Testis (tissue), 3 donors: Measurements from ENCODE around the gene BRS3. TPM values are rescaled to one million over a fixed set of nuclear protein-coding genes. Genes with fewer than 3 reads are reported as not detected.

Source experiments
- DNase-seq: peaks from one replicate; pipeline ENCODE4 v3.0.0-alpha.2; 2019
- H3K27ac ChIP-seq, 2 donors: fragments of 200-600 bp; sonication (generic); one replicate each; pipeline ENCODE4 v1.5.1; 2019
- H3K27me3 ChIP-seq: fragments of 200-600 bp; sonication (generic); one replicate; pipeline ENCODE4 v1.5.1; 2019
- H3K36me3 ChIP-seq: fragments of 200-600 bp; sonication (generic); one replicate; pipeline ENCODE4 v1.5.1; 2017; ENCODE audit warnings: low read depth; ENCODE audit errors: missing control alignments
- H3K4me1 ChIP-seq: fragments of 200-600 bp; sonication (generic); one replicate; pipeline ENCODE4 v1.5.1; 2019
- H3K4me3 ChIP-seq, 2 donors: fragments of 200-600 bp; sonication (generic); one replicate each; pipeline ENCODE4 v1.5.1; 2017 to 2019
- H3K9me3 ChIP-seq: fragments of 200-600 bp; sonication (generic); one replicate; pipeline ENCODE4 v1.5.1; 2017
- CTCF ChIP-seq, 3 experiments: fragments of 450-650 bp in 2 of 3; fragments of 200-600 bp in 1 of 3; sonication (generic) in 1 of 3; IDR thresholded peaks; one replicate each; pipeline ENCODE4 v1.5.1; 2016 to 2019; ENCODE audit warnings: antibody characterized with exemption in 3 of 3, mild to moderate bottlenecking in 2 of 3, moderate library complexity in 1 of 3
- POLR2A ChIP-seq: fragments of 450-650 bp; IDR thresholded peaks from one replicate; pipeline ENCODE4 v1.6.1; 2017; ENCODE audit warnings: antibody characterized with exemption, mild to moderate bottlenecking, moderate library complexity
- WGBS, 2 donors: methylation state at CpG; one replicate each; pipeline ENCODE4 v1.1.5; 2018; 5-methylcytosine and 5-hydroxymethylcytosine counted together
- intact Hi-C: fragments of 100-400 bp; cut with DNase I; formaldehyde crosslinking; loops from one replicate; pipeline ENCODE4 v1.15.1; 2023; ENCODE audit warnings: low total_unique reads
- polyA plus RNA-seq: library from polyadenylated mRNA; stranded (reverse); fragments of 350-450 nt; fragmentation: Illumina TruSeq; extraction: RNeasy Lipid Tissue Mini Kit (QIAGEN cat#74804); gene quantifications from one replicate; pipeline ENCODE4 v1.2.3, GENCODE V29; 2014; ENCODE audit warnings: low read depth, low replicate concordance; ENCODE audit not compliant: insufficient read depth
- total RNA-seq, 2 donors: library from RNA; depleted of rRNA; stranded (reverse); fragments of >200 nt; gene quantifications; one replicate each; pipeline ENCODE4 v1.2.3, GENCODE V29; 2016

BRS3 gene
- total and polyA plus RNA-seq, 3 donors from 2014 or later, result 0.49 to 0.55 (median 0.50) TPM

- no peaks in the 10 kb centered on the region for H3K27me3 ChIP-seq
- H3K9me3 ChIP-seq, result no peaks in the 10 kb centered on the region
- no peaks in the 10 kb centered on the region for H3K36me3 ChIP-seq
- TF ChIP-seq POLR2A (no peak), CTCF (IDR thresholded peaks at IDR 0.05) (no peak)
- no peak overlapping the region for H3K4me3 ChIP-seq
- no peaks in the 10 kb centered on the region for H3K4me1 ChIP-seq
- no peak overlapping the region for H3K27ac ChIP-seq
- DNase-seq, result no peak
- intact Hi-C loops, result no loop called here
- WGBS, 2 donors, result 91 to 100% methylated on average over 2 of the region's 2 CpGs
These were observed 19.2 kb upstream of the BRS3 start for GRCh38 chrX:136468391-136469103.

- no peak overlapping the region for H3K27ac ChIP-seq
- TF ChIP-seq POLR2A (no peak), CTCF (IDR thresholded peaks at IDR 0.05) (no peak)
- DNase-seq, result no peak
- intact Hi-C loops, result no loop called here
- WGBS, 2 donors, result 94 to 95% methylated on average over 2 to 4 of the region's 4 CpGs
- H3K4me1 ChIP-seq, result no peaks in the 10 kb centered on the region
- H3K27me3 ChIP-seq, result no peaks in the 10 kb centered on the region
- no peak overlapping the region for H3K4me3 ChIP-seq
- no peaks in the 10 kb centered on the region for H3K36me3 ChIP-seq
- H3K9me3 ChIP-seq, result no peaks in the 10 kb centered on the region
These were observed 14.1 kb upstream of the BRS3 start for GRCh38 chrX:136473663-136474062.

DNA sequence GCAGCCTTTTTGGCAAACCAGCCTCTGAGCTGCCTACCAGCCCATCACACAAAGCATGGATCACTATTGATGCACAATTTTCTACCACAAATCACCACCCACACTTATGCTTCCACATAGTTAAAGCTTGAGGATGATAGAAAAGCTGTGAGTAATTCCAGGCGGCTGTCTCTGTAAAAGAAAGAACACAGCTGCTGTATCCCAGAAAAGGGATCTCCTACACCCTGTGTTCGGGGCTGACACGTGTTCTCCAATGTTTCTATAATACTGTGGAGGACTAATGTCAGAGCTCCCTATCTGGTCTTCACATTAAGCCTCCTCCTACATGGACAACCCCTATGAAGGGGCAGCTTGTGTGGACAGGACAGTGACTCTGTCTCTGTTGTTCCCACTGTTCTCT lies 12.5 kb upstream of the BRS3 start:
- Histone ChIP-seq H3K4me1 (no peaks in the 10 kb centered on the region), H3K27ac (no peak overlapping the region), H3K9me3 (no peaks in the 10 kb centered on the region), H3K27me3 (no peaks in the 10 kb centered on the region), H3K36me3 (no peaks in the 10 kb centered on the region), H3K4me3 (no peak overlapping the region)
- intact Hi-C loops, result no loop called here
- DNase-seq, result no peak
- 85 to 87% methylated on average over 3 of the region's 3 CpGs for WGBS, 2 donors
- TF ChIP-seq CTCF (IDR thresholded peaks at IDR 0.05) (no peak), POLR2A (no peak)

- no peak overlapping the region for H3K27ac ChIP-seq
- no peak overlapping the region for H3K4me3 ChIP-seq
- TF ChIP-seq CTCF (IDR thresholded peaks at IDR 0.05) (no peak), POLR2A (no peak)
- WGBS, 2 donors, result 90 to 94% methylated on average over 2 of the region's 2 CpGs
- no peaks in the 10 kb centered on the region for H3K4me1 ChIP-seq
- no peaks in the 10 kb centered on the region for H3K27me3 ChIP-seq
- no peaks in the 10 kb centered on the region for H3K9me3 ChIP-seq
- H3K36me3 ChIP-seq, result no peaks in the 10 kb centered on the region
- no peak for DNase-seq
- intact Hi-C loops, result no loop called here
These were observed 11.2 kb upstream of the BRS3 start for GRCh38 chrX:136476501-136476900.

DNA sequence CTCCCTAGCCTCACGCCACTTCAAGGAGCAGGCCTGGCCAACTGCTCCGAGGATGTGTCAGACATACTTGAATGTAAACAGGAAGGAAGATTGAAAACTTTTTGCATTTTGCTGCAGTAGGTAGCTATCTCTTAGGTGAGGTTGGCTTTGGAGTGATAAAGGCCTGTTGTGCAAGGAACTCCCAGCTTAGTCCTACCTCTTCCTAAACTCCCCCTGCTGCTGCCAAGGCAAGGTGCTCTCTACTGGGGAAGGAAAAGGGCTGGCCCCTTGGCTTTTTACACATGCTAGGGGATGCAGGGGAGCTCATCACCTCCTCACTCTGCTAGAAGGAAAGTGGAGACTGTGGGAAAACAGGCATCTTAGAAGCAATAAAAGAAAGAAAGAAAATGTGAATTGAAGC lies 10.7 kb upstream of the BRS3 start:
- Histone ChIP-seq H3K9me3 (no peaks in the 10 kb centered on the region), H3K4me1 (no peaks in the 10 kb centered on the region), H3K36me3 (no peaks in the 10 kb centered on the region), H3K4me3 (no peak overlapping the region), H3K27me3 (no peaks in the 10 kb centered on the region), H3K27ac (no peak overlapping the region)
- no peak for DNase-seq
- TF ChIP-seq CTCF (IDR thresholded peaks at IDR 0.05) (no peak), POLR2A (no peak)
- intact Hi-C loops, result no loop called here
- WGBS, 2 donors, result 80 to 84% methylated on average over 1 to 2 of the region's 2 CpGs
